ENCODE measurements around the gene PKN1. TPM values are rescaled to one million over a fixed set of nuclear protein-coding genes. Genes with fewer than 3 reads are reported as not detected.

Gene PKN1
- polyA plus RNA-seq, 1 donor (not counting 4 experiments of a cell fraction or from before 2014, with no cell fraction given): 0.62 TPM

DNA sequence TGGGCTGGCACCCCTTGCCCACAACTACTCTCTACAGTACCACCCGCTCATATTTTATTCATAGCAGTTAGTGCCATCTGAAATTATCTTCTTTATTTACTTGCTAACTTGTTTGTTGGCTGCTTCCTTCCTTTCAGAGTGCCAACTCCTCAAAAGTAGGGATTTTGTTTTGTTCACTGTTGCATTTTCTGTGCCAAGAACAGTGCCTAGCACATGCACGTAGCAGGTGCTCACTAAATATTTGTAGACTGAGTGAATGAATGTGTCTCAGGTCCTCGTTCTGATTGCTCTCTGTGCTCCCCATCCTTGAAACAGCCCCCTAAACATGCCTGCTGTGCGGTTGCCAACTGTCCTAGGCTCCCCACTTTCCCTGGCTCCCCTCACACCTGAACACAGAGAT is 61.3 kb downstream of the PKN1 start:
- peak overlapping the region; percentile 81 for H3K27ac ChIP-seq (ENCODE audit: control insufficient read depth, insufficient read depth, low read length)
- peaks cover 46% of the 10 kb centered on the region for H3K79me2 ChIP-seq (ENCODE audit: control insufficient read depth, insufficient read depth, low read length)
- H3K9me1 ChIP-seq (ENCODE audit: control insufficient read depth, extremely low read depth, insufficient read depth, low read length): no peaks in the 10 kb centered on the region
- H3K4me2 ChIP-seq (ENCODE audit: control insufficient read depth, extremely low read depth, insufficient read depth, low read depth, low read length): peak overlapping the region; percentile 93
- H4K20me1 ChIP-seq (ENCODE audit: control insufficient read depth, extremely low read depth, insufficient read depth, low read length): peaks cover 10% of the 10 kb centered on the region
- H3K9ac ChIP-seq (ENCODE audit: control insufficient read depth, extremely low read depth, insufficient read depth, low read length): peak overlapping the region; percentile 86
- H3K36me3 ChIP-seq (ENCODE audit: control insufficient read depth in 2 of 2, extremely low read depth in 1 of 2, insufficient read depth in 2 of 2, low read length in 2 of 2): peaks cover 12 to 16% of the 10 kb centered on the region in 2 experiments
- H3K9me3 ChIP-seq (ENCODE audit: control insufficient read depth, low read depth, low read length): no peaks in the 10 kb centered on the region
- dilution Hi-C loops (cut with MboI; ENCODE audit: extremely low pct_ligation_motif_present, low sequenced_read_pairs): no loop called here
- no peak overlapping the region for H2AFZ ChIP-seq (ENCODE audit: control insufficient read depth, low read length)
- DNase-seq (ENCODE audit: low read depth, low spot score) (no peak), FAIRE-seq (no peak)
- H3K27me3 ChIP-seq (ENCODE audit: control insufficient read depth, extremely low read depth, insufficient read depth, low read length): no peaks in the 10 kb centered on the region
- peak overlapping the region; percentile 92 to 95 (median 94) for H3K4me3 ChIP-seq (ENCODE audit: control insufficient read depth in 2 of 3, extremely low read depth in 1 of 3, insufficient read depth in 2 of 3, low read depth in 1 of 3, low read length in 3 of 3)
- TF ChIP-seq EZH2 (IDR thresholded peaks at IDR 0.05; ENCODE audit: low read length): no peak
- TF ChIP-seq, protein P1, sequence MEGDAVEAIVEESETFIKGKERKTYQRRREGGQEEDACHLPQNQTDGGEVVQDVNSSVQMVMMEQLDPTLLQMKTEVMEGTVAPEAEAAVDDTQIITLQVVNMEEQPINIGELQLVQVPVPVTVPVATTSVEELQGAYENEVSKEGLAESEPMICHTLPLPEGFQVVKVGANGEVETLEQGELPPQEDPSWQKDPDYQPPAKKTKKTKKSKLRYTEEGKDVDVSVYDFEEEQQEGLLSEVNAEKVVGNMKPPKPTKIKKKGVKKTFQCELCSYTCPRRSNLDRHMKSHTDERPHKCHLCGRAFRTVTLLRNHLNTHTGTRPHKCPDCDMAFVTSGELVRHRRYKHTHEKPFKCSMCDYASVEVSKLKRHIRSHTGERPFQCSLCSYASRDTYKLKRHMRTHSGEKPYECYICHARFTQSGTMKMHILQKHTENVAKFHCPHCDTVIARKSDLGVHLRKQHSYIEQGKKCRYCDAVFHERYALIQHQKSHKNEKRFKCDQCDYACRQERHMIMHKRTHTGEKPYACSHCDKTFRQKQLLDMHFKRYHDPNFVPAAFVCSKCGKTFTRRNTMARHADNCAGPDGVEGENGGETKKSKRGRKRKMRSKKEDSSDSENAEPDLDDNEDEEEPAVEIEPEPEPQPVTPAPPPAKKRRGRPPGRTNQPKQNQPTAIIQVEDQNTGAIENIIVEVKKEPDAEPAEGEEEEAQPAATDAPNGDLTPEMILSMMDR (optimal IDR thresholded peaks at IDR 0.05 in 1 of 3, IDR thresholded peaks at IDR 0.05 in 1 of 3, conservative IDR thresholded peaks at IDR 0.05 in 1 of 3; ENCODE audit: extremely low read depth in 1 of 3, insufficient read depth in 2 of 3, low read length in 3 of 3): no peak
- H3K4me1 ChIP-seq (ENCODE audit: control insufficient read depth, extremely low read depth, insufficient read depth, low read length): peaks cover 27% of the 10 kb centered on the region

DNA sequence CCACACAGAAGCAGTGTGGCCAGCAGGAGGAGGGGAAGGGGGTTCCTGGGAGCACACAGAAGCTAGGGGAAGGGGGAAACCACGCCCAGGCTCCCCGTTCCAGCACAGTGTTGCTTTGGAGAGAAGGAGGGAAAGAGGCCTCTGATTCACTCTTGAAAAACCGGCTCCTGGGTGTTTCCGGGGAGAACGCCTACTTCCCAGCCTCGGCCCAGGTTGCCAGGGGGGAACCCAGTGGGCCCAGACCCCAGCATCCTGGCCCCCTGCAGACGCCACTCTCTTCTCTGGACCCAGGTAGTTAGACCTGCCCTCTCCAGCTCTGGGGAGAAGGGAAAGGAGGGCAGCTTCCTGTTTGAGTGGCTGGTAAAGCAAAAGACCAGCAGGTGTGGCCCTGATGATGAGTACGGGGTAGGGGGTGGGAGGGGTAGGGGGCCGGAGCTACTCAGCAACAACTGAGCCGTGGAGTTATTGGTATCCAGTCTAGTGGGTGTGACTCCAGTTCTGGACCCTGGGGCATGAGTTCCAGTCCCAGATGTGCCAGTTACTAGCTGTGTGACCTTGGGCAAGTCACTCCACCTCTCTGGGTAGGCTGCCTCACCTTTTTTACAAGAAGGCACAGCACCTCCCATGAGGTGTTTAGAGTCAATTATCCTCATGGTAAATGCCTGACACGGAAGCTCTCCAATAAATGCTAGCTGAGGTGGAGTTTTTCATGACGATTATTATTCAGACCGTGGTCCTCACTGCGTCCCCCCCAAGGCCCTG is 62.0 kb downstream of the PKN1 start:
- H3K4me2 ChIP-seq (ENCODE audit: control insufficient read depth, extremely low read depth, insufficient read depth, low read depth, low read length): peak overlapping the region; percentile 93
- H4K20me1 ChIP-seq (ENCODE audit: control insufficient read depth, extremely low read depth, insufficient read depth, low read length): peaks cover 10% of the 10 kb centered on the region
- dilution Hi-C loops (cut with MboI; ENCODE audit: extremely low pct_ligation_motif_present, low sequenced_read_pairs): no loop called here
- H3K27me3 ChIP-seq (ENCODE audit: control insufficient read depth, extremely low read depth, insufficient read depth, low read length): no peaks in the 10 kb centered on the region
- DNase-seq (ENCODE audit: low read depth, low spot score): no peak
- peaks cover 44% of the 10 kb centered on the region for H3K79me2 ChIP-seq (ENCODE audit: control insufficient read depth, insufficient read depth, low read length)
- no peak for FAIRE-seq
- peaks cover 27% of the 10 kb centered on the region for H3K4me1 ChIP-seq (ENCODE audit: control insufficient read depth, extremely low read depth, insufficient read depth, low read length)
- H3K36me3 ChIP-seq (ENCODE audit: control insufficient read depth in 2 of 2, extremely low read depth in 1 of 2, insufficient read depth in 2 of 2, low read length in 2 of 2): peaks cover 7 to 14% of the 10 kb centered on the region in 2 experiments
- H3K9me3 ChIP-seq (ENCODE audit: control insufficient read depth, low read depth, low read length): no peaks in the 10 kb centered on the region
- no peak for TF ChIP-seq EZH2 (IDR thresholded peaks at IDR 0.05; ENCODE audit: low read length)
- TF ChIP-seq, protein P1 (optimal IDR thresholded peaks at IDR 0.05 in 1 of 3, IDR thresholded peaks at IDR 0.05 in 1 of 3, conservative IDR thresholded peaks at IDR 0.05 in 1 of 3; ENCODE audit: extremely low read depth in 1 of 3, insufficient read depth in 2 of 3, low read length in 3 of 3): no peak
- peak overlapping the region; percentile 92 to 95 (median 94) for H3K4me3 ChIP-seq (ENCODE audit: control insufficient read depth in 2 of 3, extremely low read depth in 1 of 3, insufficient read depth in 2 of 3, low read depth in 1 of 3, low read length in 3 of 3)
- peak overlapping the region; percentile 81 for H3K27ac ChIP-seq (ENCODE audit: control insufficient read depth, insufficient read depth, low read length)
- H3K9ac ChIP-seq (ENCODE audit: control insufficient read depth, extremely low read depth, insufficient read depth, low read length): peak overlapping the region; percentile 86
- no peaks in the 10 kb centered on the region for H3K9me1 ChIP-seq (ENCODE audit: control insufficient read depth, extremely low read depth, insufficient read depth, low read length)
- peak overlapping the region; percentile 9 for H2AFZ ChIP-seq (ENCODE audit: control insufficient read depth, low read length)
